ENCODE results near the gene TTC39A. TPM values are rescaled to one million over a fixed set of nuclear protein-coding genes. Genes with fewer than 3 reads are reported as not detected.

The TTC39A gene
- 15.1 and 21.3 TPM in 2 replicates for total RNA-seq

- DNase-seq (ENCODE audit: low read depth) = no peak
- H3K4me3 ChIP-seq (ENCODE audit: low read depth, low read length) = peak within 1 kb of the TSS; percentile 87
- TF ChIP-seq CTCF (conservative IDR thresholded peaks at IDR 0.05; ENCODE audit: low read depth, low read length) = no peak
These were observed at the start of gene TTC39A for GRCh38 chr1:51330331-51331201. TTC39A (minus strand) TSS chr1:51330562; CDS start chr1:51330477, 85 bp downstream.

- DNase-seq (ENCODE audit: low read depth) = no peak
- no peak for TF ChIP-seq CTCF (conservative IDR thresholded peaks at IDR 0.05; ENCODE audit: low read depth, low read length)
- H3K4me3 ChIP-seq (ENCODE audit: low read depth, low read length) = no peak overlapping the region
These were observed 48.5 kb upstream of the TTC39A start for GRCh38 chr1:51378871-51379270.

GRCh38 chr1:51373898-51374297 lies 43.5 kb upstream of the TTC39A start:
- no peak for TF ChIP-seq CTCF (conservative IDR thresholded peaks at IDR 0.05; ENCODE audit: low read depth, low read length)
- H3K4me3 ChIP-seq (ENCODE audit: low read depth, low read length) = no peak overlapping the region
- no peak for DNase-seq (ENCODE audit: low read depth)

- no peak for TF ChIP-seq CTCF (conservative IDR thresholded peaks at IDR 0.05; ENCODE audit: low read depth, low read length)
- no peak for DNase-seq (ENCODE audit: low read depth)
- H3K4me3 ChIP-seq (ENCODE audit: low read depth, low read length) = no peak overlapping the region
These were observed 42.2 kb upstream of the TTC39A start for GRCh38 chr1:51372561-51372960.

- no peak overlapping the region for H3K4me3 ChIP-seq (ENCODE audit: low read depth, low read length)
- no peak for TF ChIP-seq CTCF (conservative IDR thresholded peaks at IDR 0.05; ENCODE audit: low read depth, low read length)
- no peak for DNase-seq (ENCODE audit: low read depth)
These were observed 38.8 kb upstream of the TTC39A start for GRCh38 chr1:51369171-51369570.

GRCh38 chr1:51365774-51366173 lies 35.4 kb upstream of the TTC39A start:
- TF ChIP-seq CTCF (conservative IDR thresholded peaks at IDR 0.05; ENCODE audit: low read depth, low read length) = no peak
- no peak for DNase-seq (ENCODE audit: low read depth)
- H3K4me3 ChIP-seq (ENCODE audit: low read depth, low read length) = no peak overlapping the region

- no peak for DNase-seq (ENCODE audit: low read depth)
- H3K4me3 ChIP-seq (ENCODE audit: low read depth, low read length) = no peak overlapping the region
- no peak for TF ChIP-seq CTCF (conservative IDR thresholded peaks at IDR 0.05; ENCODE audit: low read depth, low read length)
These were observed 29.5 kb upstream of the TTC39A start for GRCh38 chr1:51359879-51360278.

All from epithelial cell of proximal tubule (primary cell).